T1000 (cell line): ENCODE data around the gene MED22.
"Not testable (repeated sequence)": the region's sequence is repeated elsewhere in the genome, so short reads cannot be mapped to it uniquely, and the experiment has no call there.

ENCODE experiments used
- DNase-seq: peaks from one replicate; lab custom pipeline; 2025; ENCODE audit warnings: mixed read lengths; lab: John Stamatoyannopoulos, UW

Gene MED22

DNA sequence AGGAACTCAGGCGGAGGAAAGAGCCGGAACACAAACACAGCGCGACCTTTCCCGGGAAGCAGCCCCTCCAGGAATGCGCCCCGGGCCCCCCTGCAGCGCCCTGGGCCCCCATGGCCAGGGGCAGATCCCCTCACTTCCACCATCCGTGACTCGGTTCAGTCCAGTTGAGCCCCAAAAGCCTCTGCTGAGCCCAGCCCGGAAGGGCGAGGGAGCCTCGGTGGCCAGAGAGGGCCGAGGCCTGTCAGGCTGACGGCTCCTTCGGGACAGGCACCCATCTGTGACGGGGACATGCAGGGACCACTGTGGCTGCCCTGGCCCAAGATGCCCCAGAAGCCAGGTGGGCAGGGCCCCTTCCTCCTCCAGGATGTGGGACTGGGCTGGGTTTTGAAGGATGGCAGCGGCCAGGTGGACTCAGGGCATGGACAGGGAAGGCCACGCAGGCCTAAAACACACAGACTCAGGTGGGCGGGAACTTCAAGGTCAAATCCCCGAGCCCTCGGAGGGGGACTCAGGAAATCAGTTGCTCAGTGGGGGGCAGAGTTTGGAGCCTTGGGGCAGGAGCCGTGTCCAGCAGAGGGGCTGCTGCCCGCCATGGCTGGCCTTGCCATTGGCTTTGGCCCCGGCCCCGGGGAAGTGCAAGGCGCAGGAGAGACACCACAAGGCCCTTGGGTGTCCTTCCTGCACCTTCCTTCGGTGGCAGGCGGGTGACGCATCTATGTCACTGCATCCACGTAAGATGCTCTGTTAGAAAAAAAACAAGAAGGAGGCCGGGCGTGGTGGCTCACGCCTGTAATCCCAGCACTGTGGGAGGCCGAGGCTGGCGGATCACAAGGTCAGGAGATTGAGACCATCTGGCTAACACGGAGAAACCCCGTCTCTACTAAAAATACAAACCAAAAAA, 43.2 kb downstream of the MED22 start:
- no peak for DNase-seq

DNA sequence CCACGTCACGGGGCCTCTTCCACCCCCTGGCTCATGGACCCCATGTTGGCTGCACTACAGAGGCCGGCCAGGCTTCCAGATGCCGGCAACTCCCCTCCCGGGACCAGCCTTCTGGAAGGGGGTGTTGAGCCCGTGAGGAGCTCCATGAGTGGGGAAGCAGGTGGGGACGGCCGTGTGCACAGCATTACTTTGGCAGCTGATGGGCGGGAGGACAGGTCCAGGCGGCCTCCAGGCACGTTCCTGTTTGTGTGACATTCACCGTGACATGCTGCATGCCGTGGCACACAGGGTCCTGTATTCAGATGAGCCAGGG, 43.8 kb downstream of the MED22 start:
- no peak for DNase-seq

DNA sequence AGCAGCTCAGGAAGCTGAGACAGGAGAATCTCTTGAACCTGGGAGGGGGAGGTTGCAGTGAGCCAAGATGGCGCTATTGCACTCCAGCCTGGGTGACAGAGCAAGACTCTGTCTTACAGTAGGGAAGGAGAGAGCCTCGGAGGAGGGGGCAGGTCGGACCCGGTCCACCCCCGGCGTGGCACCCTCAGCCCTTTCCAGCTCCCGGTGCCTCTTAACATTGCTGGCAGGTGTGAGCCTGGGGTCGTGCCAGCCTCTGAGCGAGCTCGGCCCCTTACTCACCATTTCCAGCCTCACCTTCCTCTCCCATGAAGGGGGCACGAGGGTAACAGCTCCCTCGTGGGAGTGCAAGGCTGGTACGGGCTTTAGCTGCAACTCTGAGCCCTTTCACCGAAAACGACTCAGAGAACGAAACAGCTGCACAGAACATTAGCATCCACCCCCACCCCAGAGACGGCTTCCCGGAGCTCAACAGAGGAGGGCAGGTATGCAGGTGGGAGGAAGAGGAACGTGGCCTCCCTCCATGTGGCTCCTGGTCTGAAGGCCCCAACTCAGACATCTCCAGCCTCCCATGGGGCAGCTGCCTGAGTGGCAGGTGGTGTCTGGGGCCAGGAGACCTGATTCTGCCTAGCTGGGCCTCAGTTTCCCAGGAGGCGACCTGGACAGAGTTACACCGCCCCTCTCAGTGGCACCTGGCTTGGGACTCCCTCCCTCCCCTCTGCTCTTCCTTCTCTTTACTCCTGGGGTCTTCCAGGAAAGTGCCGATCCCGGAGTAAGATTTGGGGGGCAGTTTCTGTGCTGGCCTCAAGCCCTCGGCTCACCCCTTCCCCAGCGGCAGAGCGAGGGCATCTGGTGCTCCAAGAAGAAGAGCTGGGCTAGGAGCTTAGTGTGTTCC, 44.4 kb downstream of the MED22 start:
- no peak for DNase-seq

DNA sequence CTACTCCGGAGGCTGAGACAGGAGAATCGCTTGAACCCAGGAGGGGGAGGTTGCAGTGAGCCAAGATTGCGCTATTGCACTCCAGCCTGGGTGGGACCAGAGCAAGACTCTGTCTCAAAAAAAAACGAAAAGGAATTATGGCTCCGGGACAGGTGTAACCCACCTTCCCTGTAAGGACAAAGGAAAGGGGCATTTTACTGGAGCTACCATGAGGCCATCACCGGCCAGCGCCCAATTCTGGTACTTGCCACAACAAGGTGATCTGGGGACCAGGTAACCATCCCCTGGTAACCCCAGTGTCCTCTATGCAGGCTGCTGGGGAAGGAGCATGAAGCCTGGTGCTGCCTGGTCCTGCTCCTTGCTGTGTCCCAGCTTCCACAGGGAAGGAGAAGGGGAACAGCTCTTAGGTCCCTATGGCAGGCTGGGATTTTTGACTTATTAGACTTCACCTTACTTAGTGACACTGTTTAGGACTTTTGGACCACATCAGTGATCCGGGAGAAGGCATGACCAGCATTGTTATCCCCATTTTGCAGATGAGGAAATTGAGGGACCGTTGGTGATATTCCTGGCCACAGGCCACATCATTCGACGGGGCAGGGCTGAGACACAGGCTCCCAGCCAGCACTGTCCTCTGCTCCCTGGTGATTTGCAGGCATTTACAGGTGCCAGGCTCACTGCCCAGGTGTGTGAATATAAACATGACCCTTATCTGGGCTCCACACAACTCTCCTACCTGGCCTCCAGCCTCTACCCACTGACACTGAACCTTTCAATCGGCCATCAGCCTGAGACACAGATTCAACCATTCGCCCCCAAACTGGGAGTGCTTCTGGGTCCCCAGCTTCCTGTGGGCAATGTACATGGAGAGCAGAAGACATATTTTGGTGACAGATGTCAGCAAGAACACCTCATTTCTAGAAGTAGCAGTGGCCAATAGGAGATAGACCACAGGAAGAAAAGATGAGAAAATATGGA, 46.4 kb downstream of the MED22 start:
- no peak for DNase-seq

DNA sequence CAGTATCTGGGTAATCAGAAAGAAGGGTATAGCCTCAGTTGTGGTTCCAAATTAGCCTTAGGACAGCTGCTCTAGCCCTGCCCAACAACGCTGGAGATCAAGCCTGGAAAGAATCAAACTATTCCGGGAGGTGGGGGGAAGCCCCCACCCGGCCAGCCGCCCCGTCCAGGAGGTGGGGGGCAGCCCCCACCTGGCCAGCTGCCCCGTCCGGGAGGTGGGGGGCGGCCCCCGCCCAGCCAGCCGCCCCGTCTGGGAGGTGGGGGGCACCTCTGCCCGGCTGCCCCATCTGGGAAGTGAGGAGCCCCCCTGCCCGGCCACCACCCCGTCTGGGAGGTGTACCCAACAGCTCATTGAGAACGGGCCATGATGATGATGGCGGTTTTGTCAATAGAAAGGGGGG, 47.9 kb downstream of the MED22 start:
- DNase-seq = not testable (repeated sequence)

DNA sequence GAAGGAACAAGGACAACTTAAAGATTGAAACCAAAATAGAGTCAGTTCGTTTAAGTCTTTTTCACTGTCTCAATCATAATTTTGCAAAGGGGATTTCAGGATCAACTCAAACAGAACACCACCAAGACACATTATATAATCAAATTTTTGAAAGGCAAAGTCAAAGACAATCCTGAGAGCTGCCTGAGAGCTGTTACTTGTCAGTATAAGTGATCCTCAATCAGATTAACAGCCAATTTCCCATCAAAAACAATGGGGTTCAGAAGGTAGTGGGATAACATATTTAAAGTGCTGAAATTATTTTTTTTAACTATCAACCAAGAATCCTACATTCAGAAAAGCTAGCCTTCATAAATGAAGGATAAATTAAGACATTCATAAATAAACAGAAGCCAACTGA, 53.7 kb downstream of the MED22 start:
- DNase-seq = no peak

DNA sequence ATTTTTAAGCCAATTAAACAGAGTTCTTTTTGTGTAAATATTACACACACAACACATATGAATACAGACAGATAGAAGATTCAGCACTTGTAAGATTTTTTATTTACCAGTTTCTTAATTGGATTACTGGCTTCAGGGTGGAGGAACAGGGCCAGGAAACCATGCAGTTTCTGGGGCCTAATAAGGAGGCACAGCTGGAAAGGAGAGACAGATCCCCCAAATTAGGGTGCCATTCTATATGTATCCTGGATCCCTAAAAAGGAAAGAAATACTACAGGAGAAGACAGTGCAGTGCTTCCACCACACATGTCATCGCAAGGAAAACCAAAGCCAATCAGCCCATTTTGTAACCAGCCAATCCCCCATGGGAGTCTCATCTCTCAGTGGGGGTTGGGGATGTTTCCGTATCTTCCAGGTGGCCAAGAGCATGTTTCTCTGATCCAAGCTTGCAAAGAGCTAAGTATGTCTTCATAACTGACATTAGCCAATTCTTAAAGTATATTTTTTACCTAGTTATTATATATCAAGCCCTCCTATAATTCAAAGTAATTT, 57.1 kb downstream of the MED22 start:
- no peak for DNase-seq
